Esophagus squamous epithelium (tissue), 4 donors: ENCODE data around the gene LFNG.

ENCODE experiments used
- POLR2A ChIP-seq, 4 donors: fragments of 450-650 bp; IDR thresholded peaks; one replicate each; pipeline ENCODE4 v1.6.1; 2017; ENCODE audit warnings: antibody characterized with exemption in 4 of 4, mild to moderate bottlenecking in 4 of 4, moderate library complexity in 3 of 4
- TF ChIP-seq, protein P1 (sequence below), 6 experiments: fragments of 450-650 bp in 4 of 6; fragments of 200-600 bp in 2 of 6; sonication (generic) in 2 of 6; IDR thresholded peaks; one replicate each; pipeline ENCODE4 v1.5.1; 2016 to 2019; ENCODE audit warnings: antibody characterized with exemption in 6 of 6, mild to moderate bottlenecking in 4 of 6, moderate library complexity in 4 of 6

GRCh38 chr7:2517026-2517425 is 2.5 kb upstream of the LFNG start:
- no peak for TF ChIP-seq POLR2A (IDR thresholded peaks at IDR 0.05)
- TF ChIP-seq, protein P1, sequence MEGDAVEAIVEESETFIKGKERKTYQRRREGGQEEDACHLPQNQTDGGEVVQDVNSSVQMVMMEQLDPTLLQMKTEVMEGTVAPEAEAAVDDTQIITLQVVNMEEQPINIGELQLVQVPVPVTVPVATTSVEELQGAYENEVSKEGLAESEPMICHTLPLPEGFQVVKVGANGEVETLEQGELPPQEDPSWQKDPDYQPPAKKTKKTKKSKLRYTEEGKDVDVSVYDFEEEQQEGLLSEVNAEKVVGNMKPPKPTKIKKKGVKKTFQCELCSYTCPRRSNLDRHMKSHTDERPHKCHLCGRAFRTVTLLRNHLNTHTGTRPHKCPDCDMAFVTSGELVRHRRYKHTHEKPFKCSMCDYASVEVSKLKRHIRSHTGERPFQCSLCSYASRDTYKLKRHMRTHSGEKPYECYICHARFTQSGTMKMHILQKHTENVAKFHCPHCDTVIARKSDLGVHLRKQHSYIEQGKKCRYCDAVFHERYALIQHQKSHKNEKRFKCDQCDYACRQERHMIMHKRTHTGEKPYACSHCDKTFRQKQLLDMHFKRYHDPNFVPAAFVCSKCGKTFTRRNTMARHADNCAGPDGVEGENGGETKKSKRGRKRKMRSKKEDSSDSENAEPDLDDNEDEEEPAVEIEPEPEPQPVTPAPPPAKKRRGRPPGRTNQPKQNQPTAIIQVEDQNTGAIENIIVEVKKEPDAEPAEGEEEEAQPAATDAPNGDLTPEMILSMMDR (IDR thresholded peaks at IDR 0.05): no peak
